CD4-positive, alpha-beta memory T cell (primary cell): ENCODE measurements around the gene CLEC4F. TPM values are rescaled to one million over a fixed set of nuclear protein-coding genes. Genes with fewer than 3 reads are reported as not detected.
A peak's percentile ranks its signal among the peaks of the same experiment; 100 is the strongest.

Experiments
- CTCF ChIA-PET: fragments of 350-600 bp; sonication (Branson Sonifier 250); formaldehyde crosslinking; loops from one replicate; lab custom pipeline; 2021; ENCODE audit warnings: inconsistent platforms; ENCODE audit not compliant: partially characterized antibody; lab: Charles Lee
- POLR2A ChIA-PET: fragments of 350-600 bp; sonication (Branson Sonifier 250); formaldehyde crosslinking; loops from one replicate; lab custom pipeline; 2021; ENCODE audit not compliant: partially characterized antibody; lab: Charles Lee
- DNase-seq, 5 donors: peaks; one replicate each; pipeline versions ENCODE4 v3.0.0 to v3.0.0-alpha.2; 2020 to 2022; ENCODE audit warnings: mixed read lengths in 1 of 5
- H3K27ac ChIP-seq: one replicate; pipeline ENCODE4 v1.7.0; 2013; ENCODE audit warnings: low read depth, low read length
- H3K27me3 ChIP-seq: 2 replicates; pipeline ENCODE4 v1.7.0; 2013; ENCODE audit warnings: mild to moderate bottlenecking, low read length, moderate library complexity; ENCODE audit not compliant: insufficient read depth
- H3K36me3 ChIP-seq: 2 replicates; pipeline ENCODE4 v1.7.0; 2013; ENCODE audit warnings: mild to moderate bottlenecking, low read length, moderate library complexity; ENCODE audit not compliant: insufficient read depth
- H3K4me1 ChIP-seq: 2 replicates; pipeline ENCODE4 v1.7.0; 2013; ENCODE audit warnings: mild to moderate bottlenecking, low read length, moderate library complexity; ENCODE audit not compliant: insufficient read depth
- H3K4me3 ChIP-seq, 2 donors: one replicate each; pipeline ENCODE4 v1.7.0; 2013; ENCODE audit warnings: low read length in 2 of 2, mild to moderate bottlenecking in 1 of 2
- H3K9me3 ChIP-seq, 2 donors: one replicate each; pipeline ENCODE4 v1.7.0; 2013; ENCODE audit warnings: low read length in 2 of 2, control low read depth in 1 of 2; ENCODE audit not compliant: control insufficient read depth in 1 of 2
- H3K27ac Mint-ChIP-seq, 7 donors: one replicate each; pipeline ENCODE4 v1.8.0; 2020 to 2021; ENCODE audit warnings: mixed read lengths in 7 of 7, mild to moderate bottlenecking in 6 of 7, inconsistent platforms in 3 of 7, moderate library complexity in 3 of 7
- H3K27me3 Mint-ChIP-seq, 2 donors: one replicate each; pipeline ENCODE4 v1.8.0; 2020 to 2021; ENCODE audit warnings: mixed read lengths in 2 of 2
- H3K36me3 Mint-ChIP-seq, 2 donors: one replicate each; pipeline ENCODE4 v1.8.0; 2020 to 2021; ENCODE audit warnings: mixed read lengths in 2 of 2, inconsistent platforms in 1 of 2, mild to moderate bottlenecking in 1 of 2
- H3K4me1 Mint-ChIP-seq, 4 donors: one replicate each; pipeline ENCODE4 v1.8.0; 2020 to 2021; ENCODE audit warnings: mixed read lengths in 4 of 4, mild to moderate bottlenecking in 1 of 4
- H3K4me3 Mint-ChIP-seq, 8 donors: one replicate each; pipeline ENCODE4 v1.8.0; 2020 to 2021; ENCODE audit warnings: mixed read lengths in 8 of 8, mild to moderate bottlenecking in 7 of 8, moderate library complexity in 6 of 8, inconsistent platforms in 3 of 8
- H3K9me3 Mint-ChIP-seq, 8 donors: one replicate each; pipeline ENCODE4 v1.8.0; 2020 to 2021; ENCODE audit warnings: mixed read lengths in 8 of 8, mild to moderate bottlenecking in 5 of 8, inconsistent platforms in 3 of 8, moderate library complexity in 1 of 8
- intact Hi-C: fragments of 100-400 bp; cut with micrococcal nuclease; formaldehyde crosslinking; loops from one replicate; pipeline ENCODE4 v1.15.1; 2023
- polyA plus RNA-seq, 2 donors: library from polyadenylated mRNA; unstranded; fragments of 300-500 nt; fragmentation: Illumina TruSeq; gene quantifications; one replicate each; pipeline ENCODE4 v1.2.3, GENCODE V29; 2021
- total RNA-seq, 2 experiments: library from RNA; stranded (reverse); gene quantifications; one replicate each; pipeline ENCODE4 v1.2.3, GENCODE V29; 2021

CLEC4F gene
- total and polyA plus RNA-seq, 4 experiments from 2014 or later: not detected

DNA sequence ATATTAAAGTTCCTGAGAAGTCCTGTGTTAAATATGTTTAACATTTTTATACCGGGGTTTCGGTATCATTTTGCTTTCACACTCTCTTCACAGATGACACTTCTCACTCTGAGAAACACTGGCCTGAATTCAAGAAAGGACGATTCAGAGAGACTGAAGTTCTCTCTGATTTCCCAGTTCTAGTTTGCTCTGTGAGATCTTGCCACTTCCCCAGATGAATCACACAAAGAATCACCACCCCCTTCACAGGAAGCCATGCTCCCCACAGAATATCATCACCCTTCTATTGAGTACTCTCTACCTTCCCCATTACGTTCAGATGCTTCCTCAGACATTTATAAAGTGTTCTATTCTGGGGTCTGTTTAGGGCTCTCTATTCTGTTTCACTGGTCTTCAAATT is 31.3 kb upstream of the CLEC4F start:
- DNase-seq: no peak
- H3K9me3 Mint-ChIP-seq: peaks cover 0 to 2% (median 0%) of the 10 kb centered on the region in 8 donors
- H3K9me3 ChIP-seq: no peaks in the 10 kb centered on the region
- H3K36me3 Mint-ChIP-seq: no peaks in the 10 kb centered on the region
- peak overlapping the region in 3 of 7 donors; percentile 2 to 8 (median 5) for H3K27ac Mint-ChIP-seq
- no peaks in the 10 kb centered on the region for H3K27me3 ChIP-seq
- intact Hi-C loops: no loop called here
- no peak overlapping the region for H3K4me3 ChIP-seq
- peaks cover 0 to 2% of the 10 kb centered on the region in 2 donors for H3K27me3 Mint-ChIP-seq
- ChIA-PET CTCF (interaction anchor here (1.3 to 2.0 kb wide), 2 partner anchors 10 to 19 kb away, joined by 4 to 5 read pairs; no protein-coding TSS in a partner anchor), POLR2A (no interaction called here)
- no peaks in the 10 kb centered on the region for H3K36me3 ChIP-seq
- peaks cover 3 to 13% (median 7%) of the 10 kb centered on the region in 4 donors for H3K4me1 Mint-ChIP-seq
- peak overlapping the region in 2 of 8 donors; percentile 0 to 17 for H3K4me3 Mint-ChIP-seq
- H3K4me1 ChIP-seq: peaks cover 4% of the 10 kb centered on the region
- no peak overlapping the region for H3K27ac ChIP-seq

DNA sequence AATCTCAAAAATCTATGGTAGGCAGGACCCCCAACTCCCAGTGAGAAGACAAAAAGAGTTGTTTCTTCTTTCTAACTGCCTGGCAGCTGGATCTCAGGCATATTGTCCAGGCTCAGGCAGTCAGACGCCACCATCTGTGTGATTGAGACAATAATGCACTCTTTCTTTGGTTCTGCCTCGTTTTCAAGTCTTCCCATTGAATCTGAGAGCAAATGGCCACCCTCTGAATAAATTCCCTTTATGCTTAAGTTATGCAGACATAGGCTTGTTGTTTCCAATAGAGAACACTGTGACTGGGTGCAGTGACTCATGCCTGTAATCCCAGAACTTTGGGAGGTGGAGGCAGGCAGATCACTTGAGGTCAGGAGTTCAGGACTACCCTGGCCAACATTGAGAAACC is 30.5 kb upstream of the CLEC4F start:
- no peak overlapping the region for H3K4me3 Mint-ChIP-seq
- no peaks in the 10 kb centered on the region for H3K27me3 ChIP-seq
- H3K4me1 ChIP-seq: peaks cover 4% of the 10 kb centered on the region
- CTCF ChIA-PET: interaction anchor here (1.6 kb wide), 1 partner anchor 19 kb away, joined by 5 read pairs; no protein-coding TSS in a partner anchor
- POLR2A ChIA-PET: no interaction called here
- no peak overlapping the region for H3K4me3 ChIP-seq
- H3K27me3 Mint-ChIP-seq: peaks cover 2% of the 10 kb centered on the region in 2 donors
- H3K36me3 Mint-ChIP-seq: no peaks in the 10 kb centered on the region
- no peak overlapping the region for H3K27ac ChIP-seq
- no peaks in the 10 kb centered on the region for H3K9me3 ChIP-seq
- peaks cover 3 to 13% (median 7%) of the 10 kb centered on the region in 4 donors for H3K4me1 Mint-ChIP-seq
- intact Hi-C loops: no loop called here
- no peak for DNase-seq
- H3K27ac Mint-ChIP-seq: no peak overlapping the region
- H3K9me3 Mint-ChIP-seq: peaks cover 0 to 6% (median 2%) of the 10 kb centered on the region in 8 donors
- no peaks in the 10 kb centered on the region for H3K36me3 ChIP-seq

DNA sequence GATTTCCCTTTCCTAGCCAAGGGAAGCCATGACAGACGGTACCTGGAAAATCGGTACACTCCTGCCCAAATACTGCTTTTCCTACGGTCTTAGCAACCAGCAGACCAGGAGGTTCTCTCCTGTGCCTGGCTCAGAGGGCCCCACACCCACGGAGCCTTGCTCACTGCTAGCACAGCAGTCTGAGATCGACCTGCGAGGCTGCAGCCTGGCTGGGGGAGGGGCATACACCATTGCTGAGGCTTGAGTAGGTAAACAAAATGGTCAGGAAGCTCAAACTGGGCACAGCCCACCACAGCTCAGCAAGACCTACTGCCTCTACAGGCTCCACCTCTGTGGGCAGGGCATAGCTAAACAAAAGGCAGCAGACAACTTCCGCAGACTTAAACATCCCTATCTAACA is 22.0 kb upstream of the CLEC4F start:
- H3K9me3 Mint-ChIP-seq: peaks cover 0 to 13% (median 4%) of the 10 kb centered on the region in 8 donors
- H3K27me3 Mint-ChIP-seq: peaks cover 16 to 24% of the 10 kb centered on the region in 2 donors
- POLR2A ChIA-PET: no interaction called here
- H3K4me3 Mint-ChIP-seq: no peak overlapping the region
- H3K27me3 ChIP-seq: no peaks in the 10 kb centered on the region
- H3K27ac ChIP-seq: no peak overlapping the region
- no peak overlapping the region for H3K27ac Mint-ChIP-seq
- no peaks in the 10 kb centered on the region for H3K36me3 Mint-ChIP-seq
- H3K4me3 ChIP-seq: no peak overlapping the region
- intact Hi-C loops: no loop called here
- no peaks in the 10 kb centered on the region for H3K9me3 ChIP-seq
- no peak for DNase-seq
- no peaks in the 10 kb centered on the region for H3K36me3 ChIP-seq
- CTCF ChIA-PET: interaction anchor here (1.1 to 1.5 kb wide), 2 partner anchors 10 to 21 kb away, joined by 4 read pairs; no protein-coding TSS in a partner anchor
- H3K4me1 ChIP-seq: no peaks in the 10 kb centered on the region
- H3K4me1 Mint-ChIP-seq: no peaks in the 10 kb centered on the region

DNA sequence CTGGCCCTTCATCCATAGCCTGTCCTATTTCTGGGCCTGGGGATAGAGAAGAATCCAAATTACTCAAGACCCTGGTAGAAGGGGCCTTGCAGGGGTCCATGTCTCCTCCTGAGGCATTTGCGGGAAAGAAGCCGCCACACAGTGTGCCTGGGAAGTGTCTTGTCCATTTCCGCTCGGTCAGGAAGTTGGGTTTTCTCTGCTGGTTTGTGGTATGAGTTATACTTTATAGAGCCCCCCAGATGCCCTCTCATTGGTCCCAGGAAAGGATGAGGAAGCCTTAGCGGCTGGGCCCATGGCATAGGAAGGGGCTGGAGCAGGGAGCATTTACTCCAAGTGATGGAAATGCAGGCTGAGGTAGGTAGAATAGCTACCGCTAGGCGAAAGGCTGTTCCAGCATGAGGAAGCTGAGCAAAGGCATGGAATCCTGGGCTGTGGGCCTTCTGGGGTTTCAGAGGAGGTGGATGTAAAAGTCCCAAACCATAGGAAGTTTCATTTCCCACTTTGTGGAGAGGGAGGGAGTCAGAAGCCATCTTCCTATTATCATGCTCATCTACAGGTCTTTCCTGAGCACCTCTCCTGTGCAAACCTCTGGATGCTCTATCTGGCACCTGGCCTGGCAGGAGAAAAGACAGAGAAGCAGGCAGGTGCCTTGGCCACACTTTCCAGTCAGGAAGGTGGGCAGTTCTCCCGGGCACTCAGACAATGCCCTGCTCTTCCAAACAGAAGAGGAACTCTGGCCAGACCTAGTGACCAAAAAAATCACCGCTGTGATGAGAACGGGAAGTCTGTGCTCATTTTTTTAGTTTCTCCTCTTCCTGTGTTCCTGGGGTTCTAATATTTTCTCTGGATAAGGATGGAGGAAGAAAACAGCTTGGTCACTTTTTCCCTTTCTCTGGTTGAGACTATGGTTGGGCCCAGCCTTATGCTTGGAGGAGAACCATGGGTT is 17.9 kb upstream of the CLEC4F start:
- Mint-ChIP-seq H3K4me1 (no peaks in the 10 kb centered on the region), H3K36me3 (no peaks in the 10 kb centered on the region), H3K27me3 (peaks cover 8 to 9% of the 10 kb centered on the region in 2 donors), H3K4me3 (no peak overlapping the region), H3K27ac (no peak overlapping the region), H3K9me3 (peaks cover 0 to 2% (median 0%) of the 10 kb centered on the region in 8 donors)
- Histone ChIP-seq H3K27ac (no peak overlapping the region), H3K4me3 (no peak overlapping the region), H3K4me1 (no peaks in the 10 kb centered on the region), H3K27me3 (no peaks in the 10 kb centered on the region), H3K9me3 (no peaks in the 10 kb centered on the region), H3K36me3 (no peaks in the 10 kb centered on the region)
- ChIA-PET CTCF (no interaction called here), POLR2A (no interaction called here)
- intact Hi-C loops: no loop called here
- no peak for DNase-seq

DNA sequence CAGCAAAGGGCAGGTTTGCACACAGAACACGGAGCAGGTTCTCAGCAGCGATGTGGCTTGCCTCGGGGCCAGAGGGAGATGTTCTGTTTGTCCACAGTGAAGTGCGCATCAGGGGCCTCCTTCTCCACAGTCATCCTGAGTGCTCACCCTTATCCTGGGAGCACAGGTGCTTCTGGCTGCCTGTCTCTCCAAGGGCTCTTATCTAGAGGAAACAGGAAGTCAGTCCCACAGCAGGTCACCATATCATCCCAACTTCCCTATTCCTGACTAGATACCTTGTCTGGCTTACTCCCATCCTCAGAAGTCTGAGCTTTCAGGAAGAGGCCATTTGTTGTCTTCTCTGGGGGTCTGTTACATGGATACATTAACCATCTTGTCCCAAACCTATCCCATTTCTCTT is 15.2 kb upstream of the CLEC4F start, which contains the start of gene CD207:
Gene CD207 (minus strand): TSS at position 174 of the 400 bp plus-strand sequence. CDS start 40 bp downstream, at position 134.
- no peak within 1 kb of the TSS for H3K27ac Mint-ChIP-seq
- no peaks in the 10 kb centered on the region for H3K36me3 ChIP-seq
- peaks cover 0 to 1% (median 0%) of the 10 kb centered on the region in 8 donors for H3K9me3 Mint-ChIP-seq
- intact Hi-C loops: no loop called here
- no peak within 1 kb of the TSS for H3K27ac ChIP-seq
- DNase-seq: no peak
- H3K4me1 Mint-ChIP-seq: no peaks in the 10 kb centered on the region
- no peaks in the 10 kb centered on the region for H3K27me3 ChIP-seq
- H3K4me3 Mint-ChIP-seq: no peak within 1 kb of the TSS
- no peak within 1 kb of the TSS for H3K4me3 ChIP-seq
- H3K9me3 ChIP-seq: no peaks in the 10 kb centered on the region
- no peaks in the 10 kb centered on the region for H3K36me3 Mint-ChIP-seq
- POLR2A ChIA-PET: no interaction called here
- peaks cover 2 to 8% of the 10 kb centered on the region in 2 donors for H3K27me3 Mint-ChIP-seq
- CTCF ChIA-PET: no interaction called here
- H3K4me1 ChIP-seq: no peaks in the 10 kb centered on the region

DNA sequence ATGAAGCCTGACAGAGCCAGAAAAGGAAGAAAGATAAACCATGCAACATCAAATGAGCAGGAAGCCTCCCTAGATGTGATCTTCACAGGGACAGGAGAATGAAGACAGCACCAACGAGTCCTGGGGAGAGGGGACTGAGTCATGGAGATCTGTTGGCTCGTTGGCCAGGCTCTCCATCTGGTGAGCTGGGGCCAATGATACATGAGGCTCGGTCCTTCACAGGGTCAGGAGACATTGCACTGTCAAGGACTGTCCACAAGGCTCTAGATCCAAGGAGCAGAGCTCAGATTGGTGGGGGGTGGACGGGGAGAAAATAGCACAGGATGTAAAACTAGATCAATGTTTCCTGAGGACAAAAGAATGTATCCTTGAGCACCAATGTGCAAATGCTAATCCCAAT is 14.5 kb upstream of the CLEC4F start:
- Histone ChIP-seq H3K27ac (no peak overlapping the region), H3K4me1 (no peaks in the 10 kb centered on the region), H3K36me3 (no peaks in the 10 kb centered on the region), H3K27me3 (no peaks in the 10 kb centered on the region), H3K4me3 (no peak overlapping the region), H3K9me3 (no peaks in the 10 kb centered on the region)
- no peak for DNase-seq
- peaks cover 0 to 1% (median 0%) of the 10 kb centered on the region in 8 donors for H3K9me3 Mint-ChIP-seq
- no peak overlapping the region for H3K4me3 Mint-ChIP-seq
- ChIA-PET POLR2A (no interaction called here), CTCF (no interaction called here)
- H3K36me3 Mint-ChIP-seq: no peaks in the 10 kb centered on the region
- no peak overlapping the region for H3K27ac Mint-ChIP-seq
- intact Hi-C loops: no loop called here
- peaks cover 4 to 11% of the 10 kb centered on the region in 2 donors for H3K27me3 Mint-ChIP-seq
- no peaks in the 10 kb centered on the region for H3K4me1 Mint-ChIP-seq

DNA sequence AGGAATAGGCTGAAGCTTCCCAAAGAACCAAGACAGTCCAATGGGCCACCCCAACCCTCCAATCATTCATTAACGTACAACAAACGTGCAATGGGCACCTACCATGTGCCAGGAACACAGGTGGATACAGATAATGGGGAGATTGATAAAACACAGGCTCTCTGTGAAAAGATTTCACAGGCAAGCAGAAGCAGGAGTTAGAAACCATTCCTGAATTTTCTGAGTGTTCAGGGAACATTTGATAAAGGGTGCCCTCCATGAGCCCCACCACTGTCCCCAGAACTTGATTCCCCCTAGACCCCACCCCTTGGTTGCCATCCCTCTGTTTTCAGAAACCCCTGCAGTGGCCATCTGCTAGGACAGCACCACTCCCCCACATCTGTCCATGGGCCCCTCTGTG is 13.7 kb upstream of the CLEC4F start:
- intact Hi-C loops: no loop called here
- ChIA-PET POLR2A (no interaction called here), CTCF (no interaction called here)
- no peaks in the 10 kb centered on the region for H3K4me1 Mint-ChIP-seq
- H3K4me3 ChIP-seq: no peak overlapping the region
- no peaks in the 10 kb centered on the region for H3K36me3 Mint-ChIP-seq
- no peak overlapping the region for H3K27ac ChIP-seq
- DNase-seq: no peak
- H3K9me3 ChIP-seq: no peaks in the 10 kb centered on the region
- H3K36me3 ChIP-seq: no peaks in the 10 kb centered on the region
- no peak overlapping the region for H3K4me3 Mint-ChIP-seq
- no peaks in the 10 kb centered on the region for H3K27me3 ChIP-seq
- H3K27ac Mint-ChIP-seq: no peak overlapping the region
- H3K4me1 ChIP-seq: no peaks in the 10 kb centered on the region
- peaks cover 0 to 1% (median 0%) of the 10 kb centered on the region in 8 donors for H3K9me3 Mint-ChIP-seq
- H3K27me3 Mint-ChIP-seq: peaks cover 4 to 14% of the 10 kb centered on the region in 2 donors
